GM12801 (cell line): Measurements from ENCODE around the gene SELENOW.

Experiments used
- CTCF ChIP-seq: IDR thresholded peaks from one replicate; pipeline ENCODE4 v1.5.1; 2011; ENCODE audit warnings: control low read depth; ENCODE audit not compliant: insufficient read length; ENCODE audit errors: extremely low read depth

Gene SELENOW

GRCh38 chr19:47755065-47755761 is 23.3 kb upstream of the SELENOW start:
- TF ChIP-seq CTCF = no peak

- no peak for TF ChIP-seq CTCF
These were observed 22.5 kb upstream of the SELENOW start for GRCh38 chr19:47755762-47756626.

DNA sequence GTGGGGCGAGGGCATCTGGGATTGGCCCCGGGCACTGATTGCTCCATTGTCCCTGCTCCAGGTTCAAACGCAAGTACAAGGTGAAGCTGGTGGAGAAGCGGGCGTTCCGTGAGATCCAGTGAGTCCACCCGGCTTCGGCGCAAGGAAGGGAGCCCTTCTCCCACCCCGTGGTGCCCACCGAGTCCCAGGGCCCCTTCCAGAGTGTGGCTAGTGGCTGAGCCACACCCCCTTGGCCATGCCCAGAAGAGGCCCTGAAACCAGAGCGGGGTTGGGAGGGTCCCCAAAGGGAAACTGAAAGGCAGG is 21.9 kb upstream of the SELENOW start:
- no peak for TF ChIP-seq CTCF

DNA sequence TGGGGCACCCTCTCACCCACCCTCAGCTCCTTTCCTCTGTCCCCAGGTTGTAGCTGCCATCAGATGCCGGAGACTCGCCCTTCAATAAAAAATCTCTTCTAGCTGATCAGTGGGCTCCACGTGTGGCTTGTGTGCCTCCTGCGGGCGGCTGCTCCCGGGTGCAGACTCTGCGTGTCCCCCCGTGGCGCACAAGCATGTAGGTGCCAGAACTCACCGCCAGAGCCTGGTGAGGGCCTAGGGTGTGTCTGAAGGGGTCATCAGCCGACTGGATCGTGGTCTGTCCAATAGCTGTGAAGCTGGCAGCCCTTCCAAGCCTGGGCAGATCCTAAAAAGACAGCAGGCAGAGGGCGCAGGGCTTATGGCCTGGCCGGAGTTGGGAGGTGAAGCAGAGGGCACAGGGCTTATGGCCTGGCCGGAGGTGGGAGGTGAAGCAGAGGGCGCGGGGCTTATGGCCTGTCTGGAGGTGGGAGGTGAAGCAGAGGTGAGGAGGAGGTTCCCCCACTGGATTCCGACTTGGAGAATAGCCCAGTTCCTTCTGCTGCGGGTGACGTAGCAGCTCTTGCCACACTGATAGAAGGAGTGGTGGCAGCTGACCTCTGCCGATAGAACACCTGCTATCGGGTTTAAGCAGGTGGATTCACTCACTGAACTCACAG is 21.4 kb upstream of the SELENOW start:
- no peak for TF ChIP-seq CTCF

GRCh38 chr19:47757617-47758442 is 20.7 kb upstream of the SELENOW start:
- TF ChIP-seq CTCF = no peak

GRCh38 chr19:47758443-47758804 is 20.1 kb upstream of the SELENOW start:
- no peak for TF ChIP-seq CTCF

- no peak for TF ChIP-seq CTCF
These were observed 17.9 kb upstream of the SELENOW start for GRCh38 chr19:47760632-47760999.
